HG02938 (cell line): ENCODE data around the gene ZDHHC3.

Experiments used
- ATAC-seq: cut with Tn5 transposase; IDR thresholded peaks from one replicate; pipeline ENCODE4 v1.9.1; 2021; ENCODE audit warnings: mild to moderate bottlenecking, moderate library complexity; ENCODE audit not compliant: unreplicated experiment

Gene ZDHHC3, protein sequence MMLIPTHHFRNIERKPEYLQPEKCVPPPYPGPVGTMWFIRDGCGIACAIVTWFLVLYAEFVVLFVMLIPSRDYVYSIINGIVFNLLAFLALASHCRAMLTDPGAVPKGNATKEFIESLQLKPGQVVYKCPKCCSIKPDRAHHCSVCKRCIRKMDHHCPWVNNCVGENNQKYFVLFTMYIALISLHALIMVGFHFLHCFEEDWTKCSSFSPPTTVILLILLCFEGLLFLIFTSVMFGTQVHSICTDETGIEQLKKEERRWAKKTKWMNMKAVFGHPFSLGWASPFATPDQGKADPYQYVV

DNA sequence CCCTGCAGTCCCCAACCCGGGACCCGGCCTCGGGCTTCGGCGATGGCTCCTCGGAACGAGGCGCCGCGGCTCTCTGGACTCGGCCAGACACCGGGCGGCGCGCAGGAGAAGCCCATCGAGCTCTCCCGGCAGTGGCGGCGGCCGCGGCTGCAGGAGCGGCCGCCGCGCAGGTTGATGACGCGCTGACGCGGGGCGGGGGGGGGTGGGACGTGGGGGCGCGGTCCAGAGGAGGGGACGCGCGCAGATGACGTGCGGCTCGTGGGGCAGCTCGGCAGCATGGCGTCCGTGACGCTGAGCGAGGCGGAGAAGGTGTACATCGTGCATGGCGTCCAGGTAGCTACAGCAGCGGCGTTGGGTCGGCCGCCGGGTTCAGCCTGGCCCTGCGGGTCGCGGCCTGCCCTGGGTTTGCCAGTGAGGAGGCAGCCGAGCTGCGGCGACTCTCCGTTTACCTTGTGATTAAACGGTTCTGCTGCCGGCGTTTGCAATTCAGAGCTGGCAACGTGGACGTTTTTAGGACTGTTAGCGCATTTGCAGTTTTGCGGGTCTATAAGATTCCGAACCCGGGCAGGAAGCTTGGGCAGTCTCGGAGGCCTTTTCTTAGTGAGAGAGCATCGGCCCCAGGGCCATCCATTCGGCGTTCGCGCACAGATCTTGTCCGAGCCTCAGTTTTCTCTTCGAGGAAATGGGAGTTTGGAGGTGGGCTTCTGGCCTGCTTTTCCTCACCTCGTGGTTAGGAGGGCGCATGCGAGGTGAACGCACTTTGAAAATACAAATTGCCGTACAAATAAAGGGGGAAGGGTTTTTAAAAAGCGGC, at the start of gene ZDHHC3, which contains the start of gene EXOSC7:
Gene ZDHHC3, minus strand, starts transcription at position 173 of the 814 bp plus-strand sequence. CDS start 16,738 bp downstream, outside the sequence.
Gene EXOSC7, plus strand, starts transcription at position 243 of the 814 bp plus-strand sequence. Its CDS starts 34 bp downstream, at position 277.
- ATAC-seq: peak; percentile 52

GRCh38 chr3:45024542-45025255, 48.7 kb upstream of the ZDHHC3 start:
- no peak for ATAC-seq

DNA sequence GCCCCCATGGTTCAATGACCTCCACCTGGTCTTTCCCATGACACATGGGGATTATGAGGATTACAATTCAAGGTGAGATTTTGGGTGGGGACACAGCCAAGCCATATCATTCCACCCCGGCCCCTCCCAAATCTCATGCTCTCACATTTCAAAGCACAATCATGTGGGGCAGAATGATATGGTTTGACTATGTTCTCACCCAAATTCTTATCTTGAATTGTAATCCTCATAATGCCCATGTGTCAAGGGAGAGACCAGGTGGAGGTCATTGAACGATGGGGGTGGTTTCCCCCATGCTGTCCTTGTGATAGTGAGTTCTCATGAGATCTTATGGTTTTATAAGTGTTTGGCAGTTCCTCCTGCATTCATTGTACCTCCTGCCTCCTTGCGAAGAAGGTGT, 47.7 kb upstream of the ZDHHC3 start:
- ATAC-seq: no peak

DNA sequence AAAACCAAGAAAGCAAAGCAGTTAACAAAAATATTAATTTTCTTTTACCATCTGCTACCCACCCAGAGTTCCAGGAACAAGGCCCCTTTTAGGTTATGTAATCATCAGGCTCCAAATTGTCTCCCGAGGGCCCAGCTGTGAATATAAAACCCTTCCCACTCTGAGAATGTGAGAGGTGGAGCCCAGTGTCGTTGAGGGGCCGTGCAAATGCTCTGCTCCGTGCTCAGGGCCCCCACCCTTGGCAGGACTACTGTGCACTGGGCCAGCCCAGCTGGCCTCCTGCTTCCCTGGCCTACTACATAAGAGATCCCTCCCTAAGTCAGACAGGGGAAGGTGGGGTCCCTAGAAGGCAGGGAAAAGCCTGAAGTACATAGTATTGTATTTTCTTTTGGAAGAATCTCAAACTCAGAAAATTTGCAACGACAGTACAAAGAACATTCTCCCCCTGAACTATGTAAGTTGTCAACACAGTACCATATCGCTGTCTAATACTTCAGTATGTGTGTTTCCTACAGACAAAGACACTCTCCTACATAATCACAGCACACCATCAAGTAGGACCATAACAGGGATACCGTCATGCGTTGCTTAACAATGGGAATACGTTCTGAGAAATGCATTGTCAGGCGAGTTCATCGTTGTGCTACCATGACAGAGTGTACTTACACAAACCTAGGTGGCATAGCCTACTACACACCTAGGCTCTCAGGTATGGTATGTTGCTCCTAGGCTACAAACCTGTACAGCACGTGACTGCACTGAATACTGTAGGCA, 45.7 kb upstream of the ZDHHC3 start:
- ATAC-seq: no peak

DNA sequence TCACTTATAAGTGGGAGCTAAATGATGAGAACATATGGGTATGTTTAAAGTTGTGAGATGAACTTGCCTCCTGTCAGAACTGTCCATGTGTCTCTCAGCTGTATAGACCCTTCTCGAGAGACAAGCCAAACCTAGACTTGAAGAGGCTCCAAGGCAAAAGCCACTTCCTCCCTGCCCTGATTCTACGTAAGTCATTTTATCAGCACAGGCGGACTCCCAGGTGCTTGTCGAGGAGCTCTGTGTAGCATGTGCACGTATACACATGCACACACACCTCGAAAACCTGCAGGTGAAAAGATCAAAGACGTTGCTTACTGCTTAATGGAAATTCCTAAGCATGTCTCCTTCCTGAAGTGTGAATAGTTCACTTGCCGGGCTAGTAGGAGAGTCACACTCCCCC, 44.6 kb upstream of the ZDHHC3 start:
- ATAC-seq: no peak

GRCh38 chr3:45017821-45018220, 41.8 kb upstream of the ZDHHC3 start:
- no peak for ATAC-seq

GRCh38 chr3:45016916-45017315, 40.9 kb upstream of the ZDHHC3 start:
- ATAC-seq: no peak

DNA sequence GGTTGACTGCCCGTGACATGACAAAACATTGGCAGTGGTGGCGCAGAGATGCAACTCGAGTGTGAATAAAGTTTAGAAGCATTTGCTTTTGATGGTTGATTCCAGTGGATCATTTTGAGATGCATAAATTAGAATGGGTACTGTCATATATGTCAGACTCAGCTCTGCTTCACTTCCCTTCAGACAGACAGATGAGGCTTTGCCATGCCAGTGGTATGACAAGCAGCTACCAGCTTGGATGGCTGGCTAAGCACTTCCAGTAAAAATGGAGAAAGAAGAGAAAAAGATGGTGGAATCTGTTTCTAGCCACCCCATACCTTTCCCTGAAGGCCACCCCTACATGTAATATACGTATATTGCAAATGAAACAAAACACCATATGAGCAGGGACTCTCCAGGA, 36.6 kb upstream of the ZDHHC3 start:
- no peak for ATAC-seq

DNA sequence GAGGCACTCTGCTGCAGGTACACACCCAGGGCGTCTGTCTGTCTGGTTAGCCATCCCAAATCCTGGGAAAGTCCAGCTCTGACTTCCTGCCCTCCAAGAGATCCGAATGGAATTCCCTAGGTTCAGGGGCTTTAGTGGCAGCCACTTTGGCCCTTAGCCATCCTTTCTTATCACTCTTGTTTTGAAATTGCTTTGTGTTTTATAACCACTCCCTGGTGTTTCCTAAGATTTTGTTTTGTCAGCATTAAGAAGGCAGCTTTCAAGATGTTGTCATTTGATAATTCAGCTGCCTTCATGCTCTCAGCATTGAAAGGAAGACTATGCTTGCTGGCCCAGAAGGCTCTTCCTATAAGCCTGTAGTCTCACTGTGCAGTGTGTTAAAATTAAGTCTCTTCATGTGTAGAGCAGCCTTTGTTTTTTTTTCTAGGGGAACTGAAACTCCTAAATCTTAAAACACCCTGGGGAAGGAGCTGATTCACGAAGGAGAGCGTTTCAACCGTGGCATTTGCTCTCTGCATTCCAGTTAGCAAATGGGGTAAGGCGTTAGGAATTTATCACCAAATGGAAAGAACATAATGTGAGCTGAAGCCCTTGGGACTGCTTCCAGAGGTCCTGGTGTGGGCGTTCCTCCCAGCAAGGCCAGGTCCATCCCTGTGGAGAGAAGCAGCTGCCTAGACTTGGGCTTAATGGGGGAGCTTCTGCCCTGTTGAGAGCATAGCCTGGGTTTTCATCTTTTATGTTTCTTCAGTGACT, 36.0 kb upstream of the ZDHHC3 start:
- ATAC-seq: no peak

GRCh38 chr3:45010811-45011333, 34.9 kb upstream of the ZDHHC3 start:
- ATAC-seq: no peak

- no peak for ATAC-seq
Observed at GRCh38 chr3:45009868-45010267, 33.9 kb upstream of the ZDHHC3 start.

DNA sequence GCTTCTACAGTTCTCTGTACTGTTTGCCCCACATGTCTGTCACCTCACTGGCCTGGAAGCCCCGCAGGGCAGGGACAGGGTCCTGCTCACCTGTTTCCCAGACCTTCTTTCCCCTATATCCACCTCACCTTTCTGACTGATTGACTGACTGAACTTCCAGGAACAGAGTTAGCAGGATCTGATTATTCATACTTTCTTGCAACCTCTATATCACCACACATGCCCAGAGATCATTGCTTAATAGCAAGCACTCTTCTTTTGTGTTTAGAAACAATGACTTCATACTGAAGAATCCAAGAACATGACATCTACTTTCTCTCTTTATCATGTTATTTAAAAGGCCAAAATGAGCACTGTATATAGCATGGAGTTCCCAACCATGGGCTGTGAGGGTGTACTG, 32.1 kb upstream of the ZDHHC3 start:
- ATAC-seq: no peak

- ATAC-seq: no peak
Observed at GRCh38 chr3:45007091-45007490, 31.1 kb upstream of the ZDHHC3 start.

GRCh38 chr3:45003859-45004258, 27.9 kb upstream of the ZDHHC3 start:
- no peak for ATAC-seq

- ATAC-seq: no peak
Observed at GRCh38 chr3:45003406-45003805, 27.4 kb upstream of the ZDHHC3 start.

DNA sequence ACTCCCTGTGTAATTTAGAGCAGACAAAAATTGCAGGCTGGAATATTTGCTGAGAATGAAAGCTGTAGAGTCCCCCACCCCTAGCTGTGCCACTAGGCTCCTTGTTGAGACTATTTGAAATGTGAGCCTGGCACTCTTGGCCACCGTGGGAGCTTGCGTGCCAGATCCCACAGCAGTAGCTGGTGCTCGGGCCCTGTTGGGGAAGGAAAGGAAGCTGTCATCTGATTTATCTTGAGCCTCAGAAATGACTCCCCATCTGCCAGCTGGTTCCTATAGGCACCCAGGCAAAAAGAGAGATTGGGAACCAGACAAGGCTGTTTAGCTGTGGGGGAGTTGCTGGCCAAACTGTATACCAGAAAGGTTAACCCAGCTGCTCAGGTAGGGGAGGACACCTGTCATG, 26.7 kb upstream of the ZDHHC3 start:
- ATAC-seq: no peak

DNA sequence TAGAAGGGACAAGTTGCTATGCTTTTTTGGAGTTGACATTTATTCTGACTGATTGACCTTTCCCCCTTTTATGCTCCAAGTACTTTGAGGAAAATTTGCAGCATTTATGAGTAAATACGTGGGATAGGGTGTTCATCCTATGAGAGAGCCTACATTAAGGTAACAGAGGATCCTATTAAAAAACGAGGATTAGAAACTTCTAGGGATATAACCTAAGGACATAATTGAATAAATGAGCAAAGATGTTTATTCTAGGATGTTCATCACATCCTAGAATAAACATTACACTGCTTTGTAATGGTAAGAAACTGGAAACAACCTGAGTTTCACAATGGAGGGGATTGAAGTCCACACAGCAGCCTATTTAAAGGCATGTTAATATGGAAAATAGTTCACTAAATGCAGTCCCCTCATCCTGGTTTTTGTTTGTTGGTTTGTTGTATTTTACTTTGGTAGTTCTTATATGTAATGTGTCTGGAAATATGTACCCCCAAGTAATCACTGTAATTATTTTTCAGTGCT, 26.2 kb upstream of the ZDHHC3 start:
- no peak for ATAC-seq

DNA sequence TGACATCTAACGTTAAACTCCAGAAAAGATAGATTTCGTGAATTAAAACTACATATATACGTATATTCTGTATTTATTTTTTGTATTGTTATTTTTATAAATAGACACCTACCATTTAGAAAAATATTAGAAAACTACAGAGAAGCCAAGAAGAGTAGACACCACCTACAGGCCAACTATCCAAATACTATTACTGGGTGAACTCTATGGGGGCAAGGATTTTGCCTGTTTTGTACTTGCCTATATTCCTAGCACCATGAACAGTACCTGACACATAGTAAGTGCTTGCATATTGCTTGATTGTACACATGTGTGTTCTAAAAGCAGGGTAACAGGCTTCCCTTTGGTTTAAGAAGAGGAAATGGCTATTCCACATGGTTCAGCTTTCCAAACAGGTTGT, 25.8 kb upstream of the ZDHHC3 start:
- ATAC-seq: no peak

DNA sequence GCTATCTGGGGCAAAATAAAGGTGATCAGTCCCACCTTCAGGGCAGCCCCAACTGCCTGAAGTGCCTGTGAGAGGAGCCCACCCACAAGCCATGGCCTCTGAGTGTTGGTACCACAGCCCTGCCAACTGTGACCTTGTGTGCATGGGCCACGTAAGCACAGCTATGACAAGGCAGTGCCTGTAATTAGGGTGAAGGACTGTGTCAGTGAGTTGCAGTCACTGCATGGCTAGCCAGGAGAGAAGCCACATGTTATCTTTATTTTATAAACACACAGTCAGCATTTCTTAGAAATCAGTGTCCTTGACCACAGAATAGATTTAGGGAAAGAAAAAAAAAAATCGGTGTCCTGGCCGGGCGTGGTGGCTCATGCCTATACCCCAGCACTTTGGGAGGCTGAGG, 24.8 kb upstream of the ZDHHC3 start:
- ATAC-seq: no peak

GRCh38 chr3:44999782-45000181, 23.8 kb upstream of the ZDHHC3 start:
- no peak for ATAC-seq
